D721Med (cell line): ENCODE data around the gene HOXA3.

Experiments used
- DNase-seq: peaks from one replicate; pipeline ENCODE4 v3.0.0; 2011; ENCODE audit warnings: low spot score; ENCODE audit not compliant: insufficient read length
- FAIRE-seq: peaks from 2 replicates; lab custom pipeline; 2011; peaks lifted over from hg19 to GRCh38; lab: Jason Lieb, UNC
- TF ChIP-seq, protein P1 (sequence below): IDR thresholded peaks from 2 replicates; pipeline ENCODE4 v1.5.1; 2012; ENCODE audit warnings: mild to moderate bottlenecking, control low read depth; ENCODE audit not compliant: insufficient read depth; ENCODE audit errors: missing control alignments

The HOXA3 gene

DNA sequence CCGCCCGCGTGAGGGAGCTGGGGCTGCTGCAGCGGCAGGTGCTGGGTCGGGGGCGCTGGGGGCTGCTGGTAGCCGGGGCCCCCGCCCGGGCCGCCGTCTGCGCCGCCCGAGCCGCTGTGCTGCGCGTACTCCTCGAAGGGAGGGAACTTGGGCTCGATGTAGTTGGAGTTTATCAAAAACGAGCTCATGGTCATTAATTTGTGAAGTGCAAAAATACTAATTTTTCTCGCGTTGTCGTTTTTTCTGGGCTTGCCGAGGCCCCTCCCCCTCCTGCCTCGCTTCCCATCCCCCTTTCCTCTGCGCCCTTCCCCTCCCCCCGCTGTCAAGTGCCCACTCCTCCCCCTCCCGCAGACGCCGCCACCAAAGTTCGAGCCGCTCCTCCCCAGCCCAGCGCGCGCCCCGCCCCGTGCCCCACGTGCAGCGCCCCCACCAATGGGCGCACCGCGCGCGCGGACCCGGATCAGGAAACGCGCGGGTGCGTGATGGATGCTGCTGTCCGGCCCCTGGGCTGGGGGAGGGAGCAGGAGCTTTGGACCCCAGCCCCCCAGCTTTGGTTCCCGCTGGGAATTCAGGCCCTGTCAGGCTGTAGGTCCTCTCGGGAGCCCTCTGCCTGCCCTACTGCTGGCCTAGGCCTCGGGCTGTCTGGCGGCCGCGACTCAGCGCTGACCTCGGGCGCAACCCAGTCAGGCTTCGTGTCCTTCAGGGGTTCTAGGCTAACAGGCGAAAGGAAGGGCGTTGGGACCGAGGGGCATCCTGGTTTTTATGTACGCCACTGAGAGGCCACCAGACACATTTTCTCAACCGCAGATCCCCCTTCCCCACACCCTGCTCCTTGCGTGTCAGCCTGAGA lies 21.6 kb downstream of the HOXA3 start, which contains the start of gene HOXA4:
Gene HOXA4, minus strand, starts transcription at position 218 of the 850 bp plus-strand sequence. Its CDS starts 24 bp downstream, at position 194.
- TF ChIP-seq, protein P1, sequence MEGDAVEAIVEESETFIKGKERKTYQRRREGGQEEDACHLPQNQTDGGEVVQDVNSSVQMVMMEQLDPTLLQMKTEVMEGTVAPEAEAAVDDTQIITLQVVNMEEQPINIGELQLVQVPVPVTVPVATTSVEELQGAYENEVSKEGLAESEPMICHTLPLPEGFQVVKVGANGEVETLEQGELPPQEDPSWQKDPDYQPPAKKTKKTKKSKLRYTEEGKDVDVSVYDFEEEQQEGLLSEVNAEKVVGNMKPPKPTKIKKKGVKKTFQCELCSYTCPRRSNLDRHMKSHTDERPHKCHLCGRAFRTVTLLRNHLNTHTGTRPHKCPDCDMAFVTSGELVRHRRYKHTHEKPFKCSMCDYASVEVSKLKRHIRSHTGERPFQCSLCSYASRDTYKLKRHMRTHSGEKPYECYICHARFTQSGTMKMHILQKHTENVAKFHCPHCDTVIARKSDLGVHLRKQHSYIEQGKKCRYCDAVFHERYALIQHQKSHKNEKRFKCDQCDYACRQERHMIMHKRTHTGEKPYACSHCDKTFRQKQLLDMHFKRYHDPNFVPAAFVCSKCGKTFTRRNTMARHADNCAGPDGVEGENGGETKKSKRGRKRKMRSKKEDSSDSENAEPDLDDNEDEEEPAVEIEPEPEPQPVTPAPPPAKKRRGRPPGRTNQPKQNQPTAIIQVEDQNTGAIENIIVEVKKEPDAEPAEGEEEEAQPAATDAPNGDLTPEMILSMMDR: no peak
- DNase-seq (no peak), FAIRE-seq (no peak)

DNA sequence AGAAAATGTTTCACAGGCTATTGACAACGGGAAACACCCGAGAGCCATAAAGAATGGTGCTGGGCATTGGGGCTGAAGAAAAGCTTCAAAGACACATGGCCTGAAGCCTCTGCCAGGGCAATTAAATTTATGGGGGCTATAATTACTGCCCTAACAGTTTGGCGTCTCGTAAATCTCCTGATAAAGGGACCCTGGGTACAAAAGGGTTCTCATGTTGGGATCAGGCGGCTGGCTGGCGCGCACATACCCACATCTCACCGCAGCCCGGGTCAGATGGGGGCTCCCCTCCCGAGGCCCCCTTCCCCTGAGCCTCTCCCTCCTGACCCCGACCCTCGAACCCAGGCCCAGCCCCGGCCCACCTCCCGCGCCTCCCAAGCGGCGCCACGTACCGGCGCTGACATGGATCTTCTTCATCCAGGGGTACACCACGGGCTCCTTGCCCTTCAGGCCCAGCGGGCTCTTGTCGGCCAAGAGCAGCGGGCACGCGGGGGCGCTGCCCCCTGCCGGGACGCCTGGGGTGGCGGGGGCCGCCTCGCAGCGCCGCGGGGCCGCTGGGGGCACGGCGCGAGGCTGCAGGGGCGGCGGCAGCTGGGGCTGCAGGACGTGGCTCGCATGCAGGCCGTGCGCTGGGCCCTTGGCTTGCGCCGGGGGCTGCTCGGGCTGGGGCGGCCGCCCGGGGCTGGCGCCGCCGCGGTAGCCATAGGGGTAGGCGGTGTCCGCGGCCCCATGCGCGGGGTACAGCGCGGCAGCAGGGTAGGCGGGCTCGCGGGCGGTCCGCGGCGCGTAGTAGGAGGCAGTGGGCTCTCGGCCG lies 22.4 kb downstream of the HOXA3 start:
- DNase-seq: no peak
- TF ChIP-seq, protein P1: no peak
- FAIRE-seq: no peak

DNA sequence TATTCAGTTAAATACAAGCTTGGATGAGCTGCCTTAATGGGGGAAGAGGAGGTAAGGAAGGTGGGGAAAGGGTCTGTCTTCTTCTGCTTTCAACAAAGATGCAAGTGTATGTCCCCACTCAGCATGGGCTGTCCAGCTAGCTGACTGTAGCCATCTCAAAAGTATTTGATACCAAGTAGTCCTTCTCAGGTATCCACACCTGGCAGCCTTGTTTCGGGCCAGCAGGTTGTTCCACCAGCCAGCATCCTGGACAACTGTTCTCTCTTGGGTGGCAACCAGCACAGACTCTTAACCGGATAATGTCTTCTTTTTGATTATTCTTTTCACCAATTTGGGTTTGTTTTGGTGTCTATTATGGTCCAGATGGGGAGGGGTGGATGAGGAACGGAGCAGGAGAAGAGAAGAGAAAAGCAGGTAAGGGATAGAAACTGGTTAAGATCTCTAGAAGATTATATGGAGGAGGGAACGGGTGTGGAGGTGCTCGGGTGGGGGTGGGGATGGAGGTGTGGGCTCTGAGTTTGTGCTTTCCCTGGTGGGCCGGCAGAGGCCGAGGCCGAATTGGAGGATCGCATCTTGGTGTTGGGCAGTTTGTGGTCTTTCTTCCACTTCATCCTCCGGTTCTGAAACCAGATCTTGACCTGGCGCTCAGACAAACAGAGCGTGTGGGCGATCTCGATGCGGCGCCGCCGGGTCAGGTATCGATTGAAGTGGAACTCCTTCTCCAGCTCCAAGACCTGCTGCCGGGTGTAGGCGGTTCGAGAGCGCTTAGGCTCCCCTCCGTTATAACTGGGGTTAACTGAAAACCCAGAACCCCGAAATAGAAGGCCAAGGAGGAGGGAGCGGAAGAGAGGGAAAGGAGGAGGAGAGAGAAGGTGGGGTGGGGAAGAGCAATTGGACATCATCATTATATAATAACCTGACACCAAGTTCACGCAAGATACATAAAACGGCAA lies 23.3 kb downstream of the HOXA3 start:
- no peak for DNase-seq
- no peak for FAIRE-seq
- TF ChIP-seq, protein P1: no peak

DNA sequence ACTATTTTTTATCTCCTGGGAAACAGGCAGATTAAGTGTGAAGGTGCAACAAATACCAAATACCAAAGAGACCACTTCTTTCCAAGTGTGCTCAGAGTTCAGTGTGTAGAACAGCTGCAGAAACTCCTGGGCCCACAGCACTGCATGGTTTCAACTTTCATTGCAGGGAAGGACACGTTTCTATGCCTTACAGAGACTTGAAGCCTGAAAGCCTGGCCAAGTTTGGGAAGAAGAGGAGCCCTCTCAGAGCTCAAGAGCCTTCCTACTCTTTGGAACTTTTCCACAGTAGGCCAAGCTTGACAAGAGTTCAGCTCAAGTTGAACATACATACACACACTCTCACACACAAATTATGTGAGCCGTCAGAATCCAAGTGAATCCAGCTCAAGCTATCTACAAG lies 24.3 kb downstream of the HOXA3 start:
- FAIRE-seq (no peak), DNase-seq (no peak)

DNA sequence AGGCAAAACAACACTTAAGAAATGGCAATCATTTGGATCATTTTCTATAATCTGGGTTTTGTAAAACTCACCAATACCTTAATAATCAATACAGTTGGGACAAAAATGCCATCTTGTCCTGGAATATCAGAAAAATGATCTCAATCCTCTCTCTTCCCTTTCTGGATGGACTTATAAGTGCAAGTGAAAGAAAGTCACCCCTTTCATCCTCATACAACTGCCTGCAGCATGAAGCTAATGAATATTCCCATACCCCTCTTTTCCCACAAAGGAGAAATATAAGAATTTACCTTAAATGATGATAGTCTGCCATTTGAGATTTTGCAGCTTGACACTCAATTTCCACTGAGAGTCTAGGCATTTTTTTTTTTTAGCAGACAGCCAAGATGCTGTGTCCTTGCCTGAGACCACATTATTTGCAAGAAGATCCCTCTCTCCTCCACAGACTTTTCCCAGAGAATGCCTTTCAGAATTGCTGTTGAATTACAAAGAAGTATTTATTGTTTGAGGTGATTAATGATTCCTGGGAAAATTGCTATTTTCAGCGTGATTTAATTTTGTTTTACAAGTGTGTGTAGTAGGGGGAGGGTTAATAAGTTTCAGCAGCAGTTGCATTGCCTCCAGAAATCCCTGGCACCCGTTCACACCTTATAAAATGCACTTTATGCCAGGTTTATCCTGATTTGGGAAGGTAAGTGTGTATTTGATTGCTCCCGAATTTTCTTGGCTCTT lies 25.6 kb downstream of the HOXA3 start:
- DNase-seq: no peak
- TF ChIP-seq, protein P1: no peak
- no peak for FAIRE-seq

More for the DNA sequence above, 24.3 kb downstream of the HOXA3 start:
- TF ChIP-seq, protein P1: no peak

DNA sequence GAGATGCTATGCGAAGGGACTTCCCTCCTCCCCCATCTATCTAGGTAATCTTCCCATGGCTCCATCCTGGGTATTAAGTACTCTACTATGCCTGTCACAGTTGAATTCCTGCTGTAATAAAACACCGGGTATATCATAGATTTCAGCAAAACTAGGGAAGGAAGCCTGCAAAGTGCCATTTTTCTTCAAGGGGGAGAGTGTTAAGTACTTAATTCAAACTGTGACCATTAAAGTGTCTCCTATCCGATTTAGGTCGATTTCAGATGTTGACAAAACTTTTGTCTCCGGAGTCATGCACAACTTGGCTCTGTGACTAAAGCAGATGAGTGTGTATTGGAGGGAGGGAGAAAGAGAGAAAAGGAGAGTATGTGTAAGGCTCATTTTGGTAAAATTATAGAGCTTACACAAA lies 26.4 kb downstream of the HOXA3 start:
- DNase-seq (no peak), FAIRE-seq (no peak)

More for the DNA sequence above, 26.4 kb downstream of the HOXA3 start:
- TF ChIP-seq, protein P1: no peak
